Right atrium auricular region (tissue), 2 donors: ENCODE measurements around the gene FBXO4. TPM values are rescaled to one million over a fixed set of nuclear protein-coding genes. Genes with fewer than 3 reads are reported as not detected.

Source experiments
- DNase-seq: peaks from one replicate; pipeline ENCODE4 v3.0.0-alpha.2; 2019; ENCODE audit warnings: low spot score
- H3K27ac ChIP-seq, 2 donors: fragments of 200-600 bp; sonication (generic); 1 replicate in 1 of 2; 2 replicates in 1 of 2; pipeline ENCODE4 v1.5.1; 2016 to 2019
- H3K27me3 ChIP-seq, 2 donors: fragments of 200-600 bp; sonication (generic); one replicate each; pipeline versions ENCODE4 v1.5.1 to v1.6.0; 2017 to 2019
- H3K36me3 ChIP-seq: fragments of 200-600 bp; sonication (generic); one replicate; pipeline ENCODE4 v1.5.1; 2016
- H3K4me1 ChIP-seq, 2 donors: fragments of 200-600 bp; sonication (generic); one replicate each; pipeline versions ENCODE4 v1.5.1 to v1.6.0; 2017 to 2019
- H3K4me3 ChIP-seq, 2 donors: fragments of 200-600 bp; sonication (generic); 1 replicate in 1 of 2; 2 replicates in 1 of 2; pipeline ENCODE4 v1.5.1; 2017 to 2019; ENCODE audit warnings: mild to moderate bottlenecking in 1 of 2, moderate library complexity in 1 of 2
- H3K9me3 ChIP-seq, 2 donors: fragments of 200-600 bp; sonication (generic); one replicate each; pipeline ENCODE4 v1.5.1; 2019
- CTCF ChIP-seq, 2 donors: fragments of 200-600 bp; sonication (generic); IDR thresholded peaks; one replicate each; pipeline ENCODE4 v1.5.1; 2019; ENCODE audit warnings: antibody characterized with exemption in 2 of 2
- total RNA-seq, 2 donors: library from RNA; depleted of rRNA; stranded (reverse); fragments of >200 nt; gene quantifications; one replicate each; pipeline ENCODE4 v1.1.0, GENCODE V29; 2016

Gene FBXO4
- total RNA-seq, 2 donors from 2014 or later: 2.8 to 5.4 TPM

DNA sequence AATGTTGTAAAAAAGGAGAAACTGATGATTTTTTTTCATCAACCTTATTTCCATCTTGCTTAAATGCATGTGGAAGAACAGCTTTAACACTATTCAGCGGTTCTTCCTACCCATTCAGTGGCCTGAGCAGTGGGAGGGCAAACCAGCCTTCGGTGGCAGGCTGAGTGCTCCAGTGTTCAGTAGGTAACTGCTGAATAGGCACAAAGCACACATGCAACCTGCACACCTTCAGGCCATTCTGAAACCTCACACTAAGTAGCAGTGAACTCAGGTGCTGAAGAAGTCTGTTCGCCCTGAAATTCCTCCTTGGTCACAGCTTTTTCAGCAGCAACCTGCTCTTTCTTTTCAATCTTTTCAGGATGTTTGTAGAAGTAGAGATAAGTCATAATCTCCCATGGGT, 26.1 kb downstream of the FBXO4 start:
- Histone ChIP-seq H3K9me3 (no peaks in the 10 kb centered on the region), H3K27ac (no peak overlapping the region), H3K4me1 (no peaks in the 10 kb centered on the region), H3K27me3 (no peaks in the 10 kb centered on the region), H3K4me3 (no peak overlapping the region), H3K36me3 (no peaks in the 10 kb centered on the region)
- DNase-seq: no peak
- no peak for TF ChIP-seq CTCF (IDR thresholded peaks at IDR 0.05)

- no peak overlapping the region for H3K4me3 ChIP-seq
- H3K36me3 ChIP-seq: no peaks in the 10 kb centered on the region
- H3K27me3 ChIP-seq: no peaks in the 10 kb centered on the region
- TF ChIP-seq CTCF (IDR thresholded peaks at IDR 0.05): no peak
- no peak overlapping the region for H3K27ac ChIP-seq
- no peaks in the 10 kb centered on the region for H3K4me1 ChIP-seq
- peaks cover 0 to 26% of the 10 kb centered on the region in 2 donors for H3K9me3 ChIP-seq
- DNase-seq: no peak
Observed at GRCh38 chr5:41954286-41954685, 29.2 kb downstream of the FBXO4 start.

DNA sequence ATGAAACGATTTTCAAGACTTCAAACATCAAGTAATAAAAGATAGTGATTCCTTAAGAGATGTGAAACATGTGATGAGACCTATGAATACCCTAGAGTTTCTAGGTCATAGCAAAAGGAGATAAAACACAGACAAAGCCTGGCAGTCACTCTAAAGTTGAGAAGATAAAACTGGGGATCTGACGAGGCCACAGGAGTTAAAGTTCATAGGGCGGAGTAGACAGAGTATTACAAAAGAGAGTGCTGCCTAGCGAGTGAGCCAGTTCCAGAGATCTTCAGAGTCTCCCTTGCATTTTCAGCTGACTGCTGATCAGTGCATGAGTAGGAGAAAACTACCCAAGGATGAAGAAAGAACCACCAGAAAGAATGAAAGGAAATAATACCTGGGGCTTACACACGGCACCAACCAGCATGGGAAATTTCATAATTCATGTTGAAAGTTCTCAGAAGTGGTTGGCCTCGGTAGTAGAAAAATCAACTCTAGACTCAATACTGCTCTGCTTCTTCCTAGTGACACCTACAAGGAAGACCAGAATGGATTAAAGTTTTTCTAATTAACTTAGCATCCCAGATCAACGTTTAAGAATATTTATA, 30.4 kb downstream of the FBXO4 start:
- Histone ChIP-seq H3K9me3 (peaks cover 0 to 37% of the 10 kb centered on the region in 2 donors), H3K4me1 (no peaks in the 10 kb centered on the region), H3K27ac (no peak overlapping the region), H3K4me3 (no peak overlapping the region), H3K36me3 (no peaks in the 10 kb centered on the region), H3K27me3 (no peaks in the 10 kb centered on the region)
- TF ChIP-seq CTCF (IDR thresholded peaks at IDR 0.05): no peak
- DNase-seq: no peak

DNA sequence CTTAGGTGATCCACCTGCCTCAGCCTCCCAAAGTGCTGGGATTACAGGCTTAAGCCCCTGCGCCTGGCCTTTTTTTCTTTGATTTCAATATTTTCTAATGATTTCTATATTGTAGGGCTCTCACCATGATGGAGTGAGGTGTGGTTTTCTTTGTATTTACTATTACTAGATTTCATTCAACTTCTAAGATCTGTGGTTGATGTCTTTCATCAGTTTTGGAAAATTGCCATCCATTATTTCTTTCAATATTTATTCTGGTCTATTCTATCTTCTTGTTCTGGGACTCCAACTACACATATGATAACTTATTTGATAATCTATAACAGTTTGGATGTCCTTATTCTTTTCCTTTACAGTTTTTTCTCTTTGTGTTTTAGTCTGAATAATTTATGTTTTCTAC, 31.9 kb downstream of the FBXO4 start:
- H3K4me3 ChIP-seq: no peak overlapping the region
- H3K27ac ChIP-seq: no peak overlapping the region
- no peak for TF ChIP-seq CTCF (IDR thresholded peaks at IDR 0.05)
- no peak for DNase-seq
- H3K36me3 ChIP-seq: no peaks in the 10 kb centered on the region
- no peaks in the 10 kb centered on the region for H3K4me1 ChIP-seq
- peaks cover 0 to 45% of the 10 kb centered on the region in 2 donors for H3K9me3 ChIP-seq
- no peaks in the 10 kb centered on the region for H3K27me3 ChIP-seq

DNA sequence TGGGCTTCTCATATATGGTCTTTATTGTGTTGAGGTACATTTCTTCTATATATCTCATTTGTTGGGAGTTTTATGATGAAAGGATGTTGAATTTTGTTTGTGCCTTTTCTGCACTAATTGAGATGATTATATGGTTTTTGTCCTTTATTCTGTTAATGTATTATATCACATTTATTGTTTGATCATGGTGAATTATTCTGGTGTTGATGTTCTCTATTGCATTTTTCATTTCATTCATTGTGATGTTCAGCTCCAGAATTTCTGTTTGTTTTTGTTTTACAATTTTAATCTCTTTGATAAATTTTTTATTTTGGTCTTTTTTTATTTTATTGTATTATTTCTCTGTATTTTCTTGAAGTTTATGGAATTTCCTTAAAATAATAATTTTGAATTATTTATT, 35.4 kb downstream of the FBXO4 start:
- Histone ChIP-seq H3K36me3 (no peaks in the 10 kb centered on the region), H3K9me3 (peaks cover 0 to 49% of the 10 kb centered on the region in 2 donors), H3K4me3 (no peak overlapping the region), H3K4me1 (no peaks in the 10 kb centered on the region), H3K27ac (no peak overlapping the region), H3K27me3 (no peaks in the 10 kb centered on the region)
- no peak for DNase-seq
- no peak for TF ChIP-seq CTCF (IDR thresholded peaks at IDR 0.05)

DNA sequence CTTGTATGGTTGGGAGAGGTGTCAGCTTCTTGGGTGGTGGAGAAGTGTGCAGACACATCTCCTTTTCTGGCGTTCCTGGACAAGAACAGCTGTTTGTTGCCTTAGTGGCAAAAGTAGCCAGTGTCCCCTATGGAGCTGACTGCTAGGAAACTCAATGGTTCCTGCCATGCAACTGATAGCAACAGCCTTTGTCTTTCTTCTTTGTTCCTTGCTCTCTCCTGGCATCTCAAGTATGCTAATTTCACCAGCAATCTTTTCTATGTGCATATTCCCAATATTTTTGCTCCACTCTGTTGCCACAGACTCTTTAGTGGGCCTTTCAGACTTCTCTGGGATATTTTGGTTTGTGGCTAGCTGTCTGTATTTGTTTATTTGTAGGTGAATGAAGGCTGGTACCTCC, 36.7 kb downstream of the FBXO4 start:
- no peaks in the 10 kb centered on the region for H3K4me1 ChIP-seq
- no peak overlapping the region for H3K27ac ChIP-seq
- H3K27me3 ChIP-seq: no peaks in the 10 kb centered on the region
- peaks cover 0 to 44% of the 10 kb centered on the region in 2 donors for H3K9me3 ChIP-seq
- H3K4me3 ChIP-seq: no peak overlapping the region
- no peaks in the 10 kb centered on the region for H3K36me3 ChIP-seq
- no peak for TF ChIP-seq CTCF (IDR thresholded peaks at IDR 0.05)
- no peak for DNase-seq
